ENCODE data around the gene LKAAEAR1. TPM values are rescaled to one million over a fixed set of nuclear protein-coding genes. Genes with fewer than 3 reads are reported as not detected.

Gene LKAAEAR1
- total and polyA plus RNA-seq, 2 of the 13 experiments (the other 11 are each of a cell fraction or from before 2014, with no cell fraction given), result not detected

- TF ChIP-seq NR0B2 (CRISPR knock-in tag; IDR thresholded peaks at IDR 0.05) (peak; percentile 51; the same call in 1 of the 2 replicates), ELF1 (CRISPR knock-in tag; IDR thresholded peaks at IDR 0.05) (no peak), TFAP4 (IDR thresholded peaks at IDR 0.05; ENCODE audit: borderline replicate concordance, low read depth) (peak; percentile 48; the same call in 1 of the 2 replicates), DPF2 (CRISPR knock-in tag; IDR thresholded peaks at IDR 0.05; ENCODE audit: borderline replicate concordance, low read depth) (peak; percentile 84), ZNF567 (CRISPR knock-in tag; IDR thresholded peaks at IDR 0.05; ENCODE audit: borderline replicate concordance) (no peak; the same call in 1 of the 2 replicates), ZSCAN9 (CRISPR knock-in tag; IDR thresholded peaks at IDR 0.05; ENCODE audit: borderline replicate concordance) (no peak), RORA (CRISPR knock-in tag; IDR thresholded peaks at IDR 0.05) (no peak), TERF1 (CRISPR knock-in tag; IDR thresholded peaks at IDR 0.05) (no peak; the same call in 1 of the 2 replicates), PRDM15 (CRISPR knock-in tag; IDR thresholded peaks at IDR 0.05) (no peak), HNRNPH1 (optimal IDR thresholded peaks at IDR 0.05; ENCODE audit: low read depth, low read length) (no peak), ZNF639 (CRISPR knock-in tag; conservative IDR thresholded peaks at IDR 0.05) (no peak), MLXIP (CRISPR knock-in tag; IDR thresholded peaks at IDR 0.05; ENCODE audit: borderline replicate concordance) (no peak)
Measured at GRCh38 chr20:64065062-64065973, 18.9 kb downstream of the LKAAEAR1 start (continued).

Data from HepG2 (cell line).